Aorta (tissue), 5 donors: ENCODE results near the gene GSC2. TPM values are rescaled to one million over a fixed set of nuclear protein-coding genes. Genes with fewer than 3 reads are reported as not detected.

Experiments used
- ATAC-seq: fragments of 200-7000 bp; cut with Tn5 transposase; one replicate; pipeline ENCODE4 v1.9.1; 2022; ENCODE audit warnings: moderate library complexity; ENCODE audit not compliant: low FRiP score
- DNase-seq, 2 donors: peaks; one replicate each; pipeline ENCODE4 v3.0.0-alpha.2; 2020
- H3K27ac ChIP-seq, 2 donors: one replicate each; pipeline ENCODE4 v1.5.1; 2013; ENCODE audit warnings: low read length in 2 of 2, mild to moderate bottlenecking in 2 of 2, moderate library complexity in 2 of 2, control low read depth in 1 of 2, inconsistent platforms in 1 of 2, low read depth in 1 of 2
- H3K27me3 ChIP-seq, 2 donors: one replicate each; pipeline ENCODE4 v1.6.1; 2013; ENCODE audit warnings: control low read depth in 1 of 2, low read length in 1 of 2, mild to moderate bottlenecking in 1 of 2, moderate library complexity in 1 of 2; ENCODE audit not compliant: insufficient read depth in 2 of 2, control insufficient read depth in 1 of 2
- H3K36me3 ChIP-seq, 2 donors: one replicate each; pipeline ENCODE4 v1.6.1; 2013; ENCODE audit warnings: control low read depth in 1 of 2, low read length in 1 of 2, mild to moderate bottlenecking in 1 of 2; ENCODE audit not compliant: insufficient read depth in 2 of 2, control insufficient read depth in 1 of 2
- H3K4me1 ChIP-seq, 2 donors: one replicate each; pipeline ENCODE4 v1.6.1; 2013; ENCODE audit warnings: low read length in 2 of 2, control low read depth in 1 of 2, mild to moderate bottlenecking in 1 of 2, moderate library complexity in 1 of 2; ENCODE audit not compliant: insufficient read depth in 2 of 2, control insufficient read depth in 1 of 2
- H3K4me3 ChIP-seq, 2 donors: one replicate each; pipeline ENCODE4 v1.5.1; 2013; ENCODE audit warnings: low read length in 2 of 2, control low read depth in 1 of 2, mild to moderate bottlenecking in 1 of 2
- H3K9me3 ChIP-seq: one replicate; pipeline ENCODE4 v1.6.1; 2013; ENCODE audit warnings: mild to moderate bottlenecking, low read length; ENCODE audit not compliant: control insufficient read depth
- whole genome bisulfite sequencing, 2 donors: extraction: QIAGEN DNeasy Blood & Tissue Kit; methylation state at CpG; one replicate each; pipeline ENCODE4 v1.1.7; 2013; 5-methylcytosine and 5-hydroxymethylcytosine counted together
- intact Hi-C, 2 donors: fragments of 100-400 bp; cut with DNase I; formaldehyde crosslinking; loops; one replicate each; pipeline versions ENCODE4 v1.14.2 to v1.15.0; 2022
- polyA plus RNA-seq, 2 donors: library from polyadenylated mRNA; stranded (reverse); fragments of 200-250 nt; gene quantifications; one replicate each; pipeline ENCODE4 v1.2.3, GENCODE V29; 2013
- total RNA-seq, 2 donors: library from RNA; stranded (reverse); fragmentation: NEBNext Ultra II Directional; extraction: Animal tissue kit (Norgen Biotek cat#: 25700); gene quantifications; one replicate each; pipeline ENCODE4 v1.2.1, GENCODE V29; 2021
- donor health status: healthy with polysubstance abuse.
- donor health status: Bipolar disorder and iron deficiency.
- donor health status: DM: no; HTN: no; CAD: no.
- donor health status: DM: no; HTN: no; CAD: no.
- donor health status: DM: yes; HTN: yes; CAD: no.

The GSC2 gene
- total and polyA plus RNA-seq, 4 donors, result not detected

DNA sequence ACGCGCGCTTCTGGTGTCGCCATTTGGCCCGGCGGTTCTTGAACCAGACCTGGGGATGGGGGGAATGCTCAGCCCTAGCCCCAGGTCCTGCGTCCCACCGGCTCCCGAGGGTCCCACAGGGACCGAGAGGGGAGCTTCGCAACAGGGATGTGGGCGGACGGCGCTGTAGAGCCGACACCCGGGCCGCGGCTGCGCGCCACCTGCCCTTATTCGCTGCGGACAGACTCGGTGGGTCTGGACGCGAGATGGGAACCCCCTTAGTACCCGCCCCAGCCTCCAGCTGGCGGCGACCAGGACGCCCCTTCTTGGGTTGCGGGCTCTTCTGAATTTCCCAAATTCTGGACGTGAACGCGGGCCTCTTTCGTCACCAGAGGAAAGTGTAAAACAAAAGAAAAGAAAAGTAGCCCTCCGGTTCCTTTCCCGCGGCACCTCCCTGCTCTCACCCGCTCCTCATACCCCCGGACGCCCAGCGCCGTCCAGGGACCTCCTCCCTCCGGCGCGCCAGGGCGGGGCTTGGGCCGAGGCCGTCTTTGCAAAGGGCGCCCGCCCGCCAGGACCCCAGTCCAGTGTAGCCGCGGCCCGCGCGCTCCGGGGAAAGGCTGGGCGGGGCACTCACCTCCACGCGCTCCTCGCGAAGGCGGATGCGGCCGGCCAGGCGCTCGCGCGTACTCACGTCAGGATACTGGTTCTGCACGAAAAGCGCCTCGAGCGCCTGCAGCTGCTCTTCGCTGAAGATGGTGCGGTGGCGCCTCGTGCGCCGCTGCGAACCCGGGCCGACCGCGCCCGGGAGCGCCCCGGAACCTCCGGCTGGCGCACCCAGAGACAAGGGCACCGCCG is 827 bp downstream of the GSC2 start:
- 2% methylated on average over 75 to 92 of the region's 92 CpGs for WGBS, 2 donors
- Histone ChIP-seq H3K4me1 (no peaks in the 10 kb centered on the region), H3K36me3 (no peaks in the 10 kb centered on the region), H3K27me3 (no peaks in the 10 kb centered on the region), H3K27ac (no peak overlapping the region), H3K9me3 (no peaks in the 10 kb centered on the region), H3K4me3 (peak overlapping the region; percentile 9 to 31)
- no peak for ATAC-seq
- DNase-seq, result no peak
- intact Hi-C loops, result loop anchor here (5.0 to 10.0 kb wide), 2 partner anchors 286 to 478 kb away; partner anchors contain the start of genes HIRA (in 1 of the 2) and MRPL40 (in 1 of the 2)

DNA sequence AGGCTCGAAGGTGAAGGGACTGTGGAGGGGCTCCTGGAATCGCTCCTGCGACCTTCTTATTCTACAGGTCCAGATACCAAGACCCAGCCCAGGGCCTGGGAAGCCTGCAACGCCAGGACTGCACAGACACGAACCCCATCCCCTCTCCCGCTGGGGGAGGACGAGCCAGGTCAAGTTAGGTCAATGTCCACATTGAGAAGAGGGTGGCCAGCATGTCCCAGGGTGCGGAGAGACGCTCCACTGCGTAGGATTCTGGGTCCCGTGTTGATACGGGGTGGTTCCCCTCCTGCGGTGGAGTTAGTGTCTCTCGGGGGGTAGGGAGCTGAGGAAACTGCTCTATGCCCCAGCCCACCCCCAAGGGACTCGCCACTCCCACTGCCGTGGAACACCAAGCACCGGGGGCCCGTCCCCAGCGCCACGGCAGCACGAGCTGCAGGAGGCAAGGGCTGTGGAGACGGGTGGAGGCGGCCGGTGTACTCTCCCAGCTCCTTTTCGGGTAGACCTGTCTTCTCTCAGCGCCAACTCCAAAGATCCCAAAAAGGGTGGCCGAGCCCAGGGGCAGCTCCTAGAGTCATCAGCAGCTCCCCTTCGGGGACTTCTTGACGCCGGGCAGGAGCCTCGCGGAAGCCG is 1.6 kb downstream of the GSC2 start:
- no peaks in the 10 kb centered on the region for H3K36me3 ChIP-seq
- peak overlapping the region in 1 of 2 donors; percentile 9 for H3K4me3 ChIP-seq
- 31% methylated on average over 31 to 33 of the region's 33 CpGs for WGBS, 2 donors
- H3K9me3 ChIP-seq, result no peaks in the 10 kb centered on the region
- ATAC-seq, result no peak
- H3K27ac ChIP-seq, result no peak overlapping the region
- H3K4me1 ChIP-seq, result no peaks in the 10 kb centered on the region
- no peaks in the 10 kb centered on the region for H3K27me3 ChIP-seq
- no peak for DNase-seq
- intact Hi-C loops, result loop anchor here (5.0 to 10.0 kb wide), 2 partner anchors 286 to 479 kb away; partner anchors contain the start of genes HIRA (in 1 of the 2) and MRPL40 (in 1 of the 2)

- H3K4me1 ChIP-seq, result no peaks in the 10 kb centered on the region
- peak in 1 of 2 donors; percentile 41 for DNase-seq
- no peak overlapping the region for H3K4me3 ChIP-seq
- H3K36me3 ChIP-seq, result no peaks in the 10 kb centered on the region
- H3K9me3 ChIP-seq, result no peaks in the 10 kb centered on the region
- H3K27me3 ChIP-seq, result no peaks in the 10 kb centered on the region
- intact Hi-C loops, result loop anchor here (5.0 to 10.0 kb wide), 2 partner anchors 288 to 480 kb away; partner anchors contain the start of genes HIRA (in 1 of the 2) and MRPL40 (in 1 of the 2)
- no peak for ATAC-seq
- H3K27ac ChIP-seq, result no peak overlapping the region
- WGBS, 2 donors, result 35 to 36% methylated on average over 9 of the region's 9 CpGs
Measured at GRCh38 chr22:19147195-19147780, 2.8 kb downstream of the GSC2 start.

DNA sequence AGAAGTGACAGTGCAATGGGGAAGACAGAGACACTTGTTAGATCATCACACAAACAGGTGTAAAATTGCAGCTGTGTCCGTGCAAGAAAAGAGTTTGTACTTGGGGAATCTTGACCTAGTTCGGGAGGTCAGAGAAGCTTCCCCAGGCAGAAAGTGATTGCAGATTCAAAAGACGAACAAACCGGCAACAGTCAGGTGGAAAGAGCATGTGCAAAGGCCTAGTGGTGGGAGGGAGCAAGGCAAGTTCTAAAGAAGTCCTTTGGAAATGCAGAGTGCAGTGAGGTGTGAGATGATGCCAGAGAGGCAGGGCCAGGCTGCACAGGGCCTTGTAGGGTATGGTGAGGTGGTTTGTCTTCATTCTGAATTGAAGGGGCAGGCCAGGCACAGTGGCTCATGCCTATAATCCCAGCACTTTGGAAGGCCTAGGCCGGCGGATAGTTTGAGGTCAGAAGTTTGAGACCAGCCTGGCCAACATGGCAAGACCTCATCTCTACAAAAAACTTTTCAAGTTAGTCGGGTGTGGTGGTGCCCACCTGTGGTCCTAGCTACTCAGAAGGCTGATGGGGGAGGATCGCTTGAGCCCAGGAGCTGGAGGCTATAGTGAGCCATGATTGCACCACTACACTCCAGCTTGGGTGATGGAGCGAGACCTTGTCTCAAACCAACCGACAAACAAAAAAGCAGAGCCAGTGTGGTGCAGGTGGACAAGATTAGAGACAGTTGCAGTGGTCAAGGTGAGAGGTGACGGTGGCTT is 3.7 kb downstream of the GSC2 start:
- no peaks in the 10 kb centered on the region for H3K27me3 ChIP-seq
- H3K9me3 ChIP-seq, result no peaks in the 10 kb centered on the region
- 84 to 86% methylated on average over 11 of the region's 11 CpGs for WGBS, 2 donors
- intact Hi-C loops, result loop anchor here (5.0 to 10.0 kb wide), 2 partner anchors 288 to 481 kb away; partner anchors contain the start of genes HIRA (in 1 of the 2) and MRPL40 (in 1 of the 2)
- H3K27ac ChIP-seq, result no peak overlapping the region
- H3K4me3 ChIP-seq, result no peak overlapping the region
- peaks cover 0 to 1% of the 10 kb centered on the region in 2 donors for H3K36me3 ChIP-seq
- DNase-seq (no peak), ATAC-seq (no peak)
- no peaks in the 10 kb centered on the region for H3K4me1 ChIP-seq

- WGBS, 2 donors, result 2% methylated on average over 17 of the region's 17 CpGs
- no peaks in the 10 kb centered on the region for H3K27me3 ChIP-seq
- ATAC-seq, result no peak
- peak overlapping the region; percentile 44 to 69 for H3K4me3 ChIP-seq
- H3K27ac ChIP-seq, result peak overlapping the region in 1 of 2 donors; percentile 58
- no peaks in the 10 kb centered on the region for H3K9me3 ChIP-seq
- peaks cover 0 to 7% of the 10 kb centered on the region in 2 donors for H3K36me3 ChIP-seq
- H3K4me1 ChIP-seq, result no peaks in the 10 kb centered on the region
- no peak for DNase-seq
- intact Hi-C loops, result loop anchor here in 1 of 2 donors (2.0 to 10.0 kb wide), 2 partner anchors 35 to 291 kb away; partner anchors contain the start of genes HIRA, MRPL40 and SLC25A1
Measured at GRCh38 chr22:19143967-19144400, 6.1 kb downstream of the GSC2 start.

DNA sequence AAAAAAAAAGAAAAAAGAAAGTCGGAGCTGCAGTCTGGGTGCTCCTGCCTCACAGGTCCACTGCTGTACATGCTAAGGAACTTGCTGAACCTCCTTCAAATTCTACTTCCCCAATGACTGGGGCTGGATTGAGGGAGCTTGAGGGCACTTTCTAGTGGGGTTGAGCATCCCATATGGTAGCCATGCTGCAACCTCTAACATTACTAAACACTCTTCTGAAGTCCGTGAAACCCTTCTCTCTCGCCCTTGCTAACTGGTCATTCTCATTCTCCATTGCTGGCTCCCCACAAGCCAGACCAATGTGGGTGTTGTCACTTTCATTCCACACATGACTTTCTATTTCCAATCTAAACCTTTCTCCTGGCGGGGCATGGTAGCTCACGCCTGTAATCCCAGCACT is 6.9 kb downstream of the GSC2 start:
- DNase-seq (no peak), ATAC-seq (no peak)
- H3K27me3 ChIP-seq, result no peaks in the 10 kb centered on the region
- intact Hi-C loops, result loop anchor here in 1 of 2 donors (10.0 kb wide), 1 partner anchor 292 kb away; the partner anchor contains the start of genes HIRA and MRPL40
- peaks cover 0 to 7% of the 10 kb centered on the region in 2 donors for H3K36me3 ChIP-seq
- H3K9me3 ChIP-seq, result no peaks in the 10 kb centered on the region
- H3K4me1 ChIP-seq, result no peaks in the 10 kb centered on the region
- no peak overlapping the region for H3K4me3 ChIP-seq
- no peak overlapping the region for H3K27ac ChIP-seq
- WGBS, 2 donors, result 76 to 78% methylated on average over 5 of the region's 5 CpGs

DNA sequence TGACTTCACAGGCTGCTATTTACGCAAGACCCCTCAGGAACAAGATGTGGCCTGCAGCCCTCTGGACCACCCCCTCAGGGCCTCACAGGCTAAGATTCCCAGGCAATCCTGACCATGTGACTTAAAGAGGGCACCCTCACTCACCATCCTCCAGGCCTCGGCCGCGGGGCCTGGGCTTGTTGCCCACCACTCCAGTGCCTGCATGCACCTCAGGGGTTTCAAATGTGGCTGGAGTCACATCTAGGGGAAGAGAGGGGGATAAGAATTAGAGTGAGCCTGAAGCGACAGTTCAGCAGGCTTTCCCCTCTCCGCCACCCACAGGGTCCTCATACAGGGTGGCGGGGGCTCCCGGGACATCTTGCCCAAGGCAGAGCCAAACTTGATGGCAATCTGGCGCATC is 7.7 kb downstream of the GSC2 start:
- Histone ChIP-seq H3K27me3 (no peaks in the 10 kb centered on the region), H3K9me3 (no peaks in the 10 kb centered on the region), H3K27ac (no peak overlapping the region), H3K4me3 (no peak overlapping the region), H3K4me1 (no peaks in the 10 kb centered on the region), H3K36me3 (peaks cover 0 to 7% of the 10 kb centered on the region in 2 donors)
- ATAC-seq (no peak), DNase-seq (no peak)
- WGBS, 2 donors, result 96 to 98% methylated on average over 9 of the region's 9 CpGs
- intact Hi-C loops, result loop anchor here in 1 of 2 donors (10.0 kb wide), 1 partner anchor 292 kb away; the partner anchor contains the start of genes HIRA and MRPL40

DNA sequence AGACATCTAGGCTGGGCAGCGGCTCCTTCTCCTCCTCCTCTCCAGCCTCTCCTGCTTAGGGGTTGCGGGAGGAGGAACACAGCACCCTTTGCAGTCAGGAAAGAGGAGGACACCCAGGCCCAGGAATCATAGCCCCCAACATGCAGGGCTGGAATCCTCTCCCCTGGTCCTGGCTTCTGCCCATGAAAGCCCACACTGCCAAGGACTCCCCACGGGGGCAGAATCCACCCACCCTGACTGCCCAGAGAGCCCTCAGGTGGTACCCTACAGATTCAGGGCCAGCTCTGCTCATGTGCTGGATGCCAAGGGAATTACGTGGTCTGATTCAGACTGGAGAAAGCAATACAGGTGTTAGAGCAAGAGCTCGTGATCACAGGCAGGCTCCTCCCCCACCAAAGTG is 10.1 kb downstream of the GSC2 start:
- intact Hi-C loops, result loop anchor here in 1 of 2 donors (10.0 kb wide), 1 partner anchor 295 kb away; the partner anchor contains the start of genes HIRA and MRPL40
- peaks cover 0 to 7% of the 10 kb centered on the region in 2 donors for H3K36me3 ChIP-seq
- WGBS, 2 donors, result 87 to 88% methylated on average over 5 of the region's 5 CpGs
- no peaks in the 10 kb centered on the region for H3K27me3 ChIP-seq
- DNase-seq, result no peak
- no peak for ATAC-seq
- no peaks in the 10 kb centered on the region for H3K4me1 ChIP-seq
- H3K9me3 ChIP-seq, result no peaks in the 10 kb centered on the region
- H3K27ac ChIP-seq, result no peak overlapping the region
- H3K4me3 ChIP-seq, result no peak overlapping the region
